ENCODE data around the gene CNTNAP2.

The CNTNAP2 gene

DNA sequence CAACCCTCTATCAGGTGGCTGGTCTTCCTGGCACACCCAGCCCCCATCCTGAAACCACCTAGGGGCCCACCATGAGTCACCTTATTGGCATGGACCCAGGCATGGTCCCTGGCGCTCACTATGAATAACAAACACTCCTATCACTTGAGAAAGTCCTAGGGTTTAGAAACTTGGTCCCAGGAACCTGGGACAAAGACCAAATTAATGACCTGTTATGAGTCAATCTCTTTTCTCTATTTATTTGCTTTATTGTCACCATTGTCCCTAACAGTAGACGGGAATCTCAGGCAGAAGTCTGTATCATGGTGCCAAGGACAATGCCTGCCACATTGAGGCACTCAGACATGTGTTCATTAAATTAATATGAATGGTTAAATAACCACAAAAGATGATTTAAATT lies 1874.3 kb downstream of the CNTNAP2 start:
- DNase-seq: no peak

DNA sequence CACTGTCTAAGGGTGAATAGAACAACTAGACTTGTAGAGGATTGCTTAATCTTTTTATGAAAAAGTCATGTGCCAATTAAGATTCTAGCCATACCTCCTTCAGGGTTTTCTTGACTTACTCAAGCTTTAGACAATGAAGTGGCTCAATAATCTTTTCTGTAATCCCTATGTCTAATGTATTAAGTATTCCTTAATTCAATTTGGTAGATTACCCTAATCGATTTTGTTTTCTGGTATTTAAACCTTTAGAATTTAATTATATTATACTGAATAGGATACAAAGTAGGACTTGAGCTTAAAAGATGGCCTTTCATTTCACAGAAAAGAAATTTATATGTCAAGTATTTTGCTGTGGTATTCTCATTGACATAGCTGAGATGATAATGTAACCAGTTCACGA lies 1876.1 kb downstream of the CNTNAP2 start:
- DNase-seq: no peak

DNA sequence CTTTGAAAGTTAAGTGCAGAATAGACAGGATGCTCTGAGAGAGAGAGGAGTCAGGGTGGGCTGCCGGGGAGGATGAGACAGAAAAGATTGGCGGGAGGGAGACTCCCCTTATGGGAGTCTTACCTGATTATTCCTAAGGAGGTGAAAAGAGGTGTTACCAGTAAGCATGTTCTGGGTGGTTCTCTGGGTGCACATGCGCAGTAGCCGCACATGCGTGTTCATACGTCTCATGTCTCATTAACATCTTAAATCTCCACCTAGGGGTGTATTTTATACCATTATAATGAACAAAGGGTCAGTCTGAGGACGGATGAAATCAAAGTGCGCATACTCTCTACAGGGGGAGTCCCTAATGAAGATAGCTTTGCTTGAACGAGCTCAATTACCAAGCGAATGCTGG lies 1881.0 kb downstream of the CNTNAP2 start:
- no peak for DNase-seq

DNA sequence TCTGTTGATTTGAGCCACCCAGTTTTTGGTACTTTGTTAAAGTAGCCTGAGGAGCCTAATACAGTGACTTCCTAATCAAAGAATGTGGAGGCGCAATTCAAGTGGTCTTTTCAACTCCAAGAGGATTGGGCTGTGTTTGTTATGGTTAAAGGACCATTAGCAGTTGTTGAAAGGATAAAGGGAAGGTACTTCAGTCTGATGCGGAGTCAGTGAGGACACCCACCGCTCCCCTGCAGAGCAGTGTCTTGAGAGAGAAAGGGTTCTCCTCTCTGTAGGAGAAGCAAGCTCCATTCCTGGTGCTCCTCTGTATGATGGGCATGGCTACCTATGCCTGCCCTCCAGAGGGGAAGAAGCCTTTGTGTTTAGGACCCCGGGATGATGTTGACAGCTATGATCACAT lies 1883.4 kb downstream of the CNTNAP2 start:
- no peak for DNase-seq

DNA sequence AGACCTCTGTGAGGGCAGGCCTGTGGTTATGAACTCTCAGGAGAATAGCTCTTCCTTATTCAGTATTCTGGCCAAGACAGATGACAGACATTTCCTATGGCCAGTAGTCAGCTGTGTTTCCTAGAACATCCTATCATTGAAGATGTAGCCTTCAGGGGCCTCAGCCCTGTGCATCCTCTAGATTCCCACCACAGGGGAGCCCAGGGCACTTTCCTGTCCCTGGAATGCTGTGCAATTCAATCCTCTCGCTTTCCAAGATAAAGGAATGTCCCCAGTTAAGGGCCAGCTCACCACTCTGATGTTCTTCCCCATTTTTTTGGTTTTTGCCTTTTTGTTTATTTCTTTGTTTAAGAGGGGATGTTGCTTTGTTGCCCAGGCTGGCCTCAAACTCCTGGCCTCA lies 1895.2 kb downstream of the CNTNAP2 start:
- DNase-seq: no peak

DNA sequence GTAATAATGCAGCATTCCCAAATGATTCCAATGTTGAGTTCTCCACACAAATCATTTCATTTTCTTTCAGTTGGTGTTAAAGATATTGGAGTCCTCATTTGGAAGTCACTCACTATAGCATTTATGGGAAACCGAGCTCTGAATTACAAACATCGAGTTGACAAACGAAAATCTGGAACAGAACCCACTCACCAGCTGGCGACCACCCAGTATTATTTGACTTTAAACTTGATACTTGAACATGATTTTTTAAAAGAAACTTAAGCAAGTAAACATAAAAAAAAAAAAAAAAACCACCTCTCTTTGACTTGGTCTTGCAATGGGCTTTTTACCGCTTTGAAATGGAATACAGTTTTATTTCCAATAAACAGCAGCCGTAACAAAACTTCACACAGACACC lies 1897.4 kb downstream of the CNTNAP2 start:
- no peak for DNase-seq

DNA sequence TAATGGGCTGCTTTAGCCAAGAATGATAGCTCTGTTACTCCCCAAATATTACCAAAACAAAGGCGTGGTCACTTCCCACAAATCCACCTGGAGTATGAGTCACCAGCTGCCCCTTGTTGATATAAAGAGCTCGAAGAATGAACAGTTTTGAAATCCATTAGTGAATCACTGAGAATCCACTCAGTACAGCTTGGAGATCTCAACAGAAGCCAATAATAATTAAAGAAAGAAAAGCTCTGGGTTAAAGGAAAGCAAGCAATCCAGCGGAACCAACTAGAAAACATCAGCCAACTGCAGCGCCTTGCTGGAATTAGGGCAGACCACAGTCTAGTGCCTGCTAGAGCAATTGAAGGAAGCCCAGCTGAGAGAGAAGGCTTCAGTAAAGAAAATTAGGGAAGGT lies 1897.9 kb downstream of the CNTNAP2 start:
- no peak for DNase-seq

DNA sequence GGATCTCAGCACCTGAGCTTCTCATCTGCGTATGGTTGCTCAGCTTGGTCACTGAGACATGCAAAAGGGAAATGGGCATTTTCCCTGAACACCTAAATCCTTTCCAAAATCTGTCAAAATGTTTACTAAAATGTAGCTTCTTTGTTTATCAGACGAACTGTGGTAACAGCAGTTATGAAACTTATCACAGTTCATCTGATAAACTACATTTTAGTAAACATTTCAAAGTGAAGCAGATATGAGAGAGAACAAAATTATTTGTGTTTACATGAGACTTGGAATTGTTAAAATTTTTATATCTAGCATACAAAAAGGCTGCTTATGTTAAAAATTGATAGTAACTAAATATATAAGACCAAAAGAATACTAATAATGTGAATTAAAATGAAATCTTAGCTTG lies 1900.5 kb downstream of the CNTNAP2 start:
- DNase-seq: no peak

DNA sequence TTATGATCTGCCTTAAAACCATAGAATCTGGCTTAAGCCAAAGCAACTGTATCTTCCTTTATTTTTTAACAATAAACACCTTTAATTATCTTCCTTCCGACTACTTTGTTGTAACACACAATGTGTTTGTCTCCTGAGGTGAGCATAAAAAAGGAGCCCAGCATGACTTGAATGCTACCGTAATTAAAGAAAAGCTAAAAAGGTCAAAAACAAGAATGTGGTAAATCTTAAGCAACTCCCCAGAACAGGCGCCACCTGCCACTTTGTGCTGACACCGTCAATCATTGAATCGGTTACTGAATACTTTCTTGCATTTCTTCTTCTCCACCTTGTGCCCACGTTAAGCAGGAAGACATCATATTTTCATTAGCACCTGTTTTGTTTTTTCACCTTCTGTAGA lies 1904.1 kb downstream of the CNTNAP2 start:
- no peak for DNase-seq

DNA sequence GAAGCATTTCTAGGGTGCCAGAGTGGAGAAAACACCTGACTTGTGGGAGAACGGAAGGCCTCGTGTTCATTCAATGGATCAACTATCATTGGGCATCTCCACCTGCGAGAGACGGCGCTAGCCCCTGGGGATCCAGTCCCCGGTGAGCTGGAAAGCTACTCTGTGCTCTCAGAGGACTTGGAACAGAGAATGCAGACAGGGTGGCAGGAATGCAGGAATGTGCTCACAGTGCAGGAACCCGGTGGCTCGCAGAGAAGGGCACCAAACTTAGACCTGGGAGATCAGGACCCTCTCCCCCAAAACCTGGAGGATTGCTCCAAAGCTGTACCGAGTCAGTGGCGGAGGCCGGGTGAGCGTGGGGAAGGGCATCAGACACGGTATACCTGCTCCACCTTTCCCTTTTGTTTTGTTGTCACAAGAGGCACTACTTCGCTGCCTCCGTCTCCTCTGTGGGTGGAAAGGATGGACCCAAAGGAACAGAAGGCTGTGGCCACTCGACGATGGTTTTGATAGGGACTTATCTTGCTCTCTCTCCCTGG lies 1905.0 kb downstream of the CNTNAP2 start:
- no peak for DNase-seq

DNA sequence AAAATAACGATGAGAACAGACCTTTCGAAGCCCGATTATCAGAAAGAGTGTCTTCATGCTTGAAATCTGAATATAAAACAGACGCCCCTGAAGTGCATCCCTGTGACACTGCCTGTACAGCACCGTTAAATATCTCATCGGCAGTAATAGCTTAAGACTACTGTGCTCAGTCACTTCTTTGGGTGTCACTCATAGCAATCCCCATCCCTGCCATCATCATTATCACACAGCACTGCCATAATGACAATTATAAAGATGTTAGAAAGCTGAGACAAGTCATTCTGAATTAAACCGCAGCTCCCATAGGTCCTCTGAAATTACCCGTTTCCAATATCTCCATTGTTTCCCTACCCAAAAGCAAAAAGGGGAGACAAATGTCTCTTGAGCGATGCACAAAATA lies 1906.2 kb downstream of the CNTNAP2 start:
- no peak for DNase-seq

DNA sequence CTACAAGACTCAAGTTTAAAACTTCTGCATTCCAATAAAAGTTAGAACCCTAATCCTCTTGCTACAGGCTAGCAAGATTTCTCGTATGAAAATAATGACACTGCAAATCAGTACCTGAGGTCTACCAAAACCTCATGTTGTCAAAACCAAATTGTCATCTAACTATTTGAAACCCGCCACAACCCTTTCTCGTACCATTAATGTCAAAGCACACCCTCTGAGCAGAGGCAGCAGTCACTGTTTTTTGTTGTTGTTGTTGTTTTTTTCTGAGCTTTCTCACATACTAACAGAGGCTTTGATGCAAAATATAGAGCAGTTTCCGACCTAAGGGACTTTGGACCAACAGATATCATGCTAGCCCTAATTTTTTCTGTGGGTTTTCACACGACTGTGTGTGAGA lies 1910.1 kb downstream of the CNTNAP2 start:
- DNase-seq: no peak

DNA sequence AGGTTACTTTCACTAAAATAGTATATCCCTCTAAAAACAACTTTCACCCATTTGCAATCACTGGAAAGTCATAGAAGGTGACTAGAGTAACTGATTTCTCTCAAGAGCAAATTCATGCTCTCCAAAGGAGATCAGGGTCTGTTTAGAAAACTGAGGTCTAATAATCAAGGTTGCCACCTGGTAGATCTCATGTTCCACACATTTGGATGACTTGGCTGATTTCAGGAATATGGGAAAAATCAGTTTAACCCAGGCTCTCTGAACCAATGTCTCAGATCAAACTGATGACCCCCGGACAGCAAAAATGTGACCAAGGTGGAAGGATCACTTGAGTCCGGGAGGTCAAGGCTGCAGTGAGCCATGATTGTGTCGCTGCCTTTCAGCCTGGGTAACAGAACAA lies 1911.6 kb downstream of the CNTNAP2 start:
- DNase-seq: no peak

DNA sequence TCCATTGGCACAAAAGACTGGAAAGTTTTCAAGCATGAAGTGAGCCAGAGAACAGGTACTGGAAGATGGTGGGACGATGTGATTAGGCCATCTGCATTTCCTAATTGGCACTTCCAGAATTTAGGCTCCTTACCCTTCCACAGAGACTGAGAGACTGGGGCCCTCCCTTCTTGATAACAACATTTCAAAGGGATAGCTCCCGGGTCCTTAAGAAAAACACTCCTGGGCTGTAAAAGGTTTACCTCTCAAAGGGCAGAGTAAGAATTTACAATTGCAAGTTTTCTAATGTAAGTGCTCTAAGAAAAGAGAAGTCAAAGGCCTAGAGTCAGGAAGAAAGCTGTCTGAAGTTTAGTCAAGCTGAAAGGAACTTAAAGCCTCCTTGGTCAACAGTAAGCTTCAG lies 1914.4 kb downstream of the CNTNAP2 start:
- no peak for DNase-seq

DNA sequence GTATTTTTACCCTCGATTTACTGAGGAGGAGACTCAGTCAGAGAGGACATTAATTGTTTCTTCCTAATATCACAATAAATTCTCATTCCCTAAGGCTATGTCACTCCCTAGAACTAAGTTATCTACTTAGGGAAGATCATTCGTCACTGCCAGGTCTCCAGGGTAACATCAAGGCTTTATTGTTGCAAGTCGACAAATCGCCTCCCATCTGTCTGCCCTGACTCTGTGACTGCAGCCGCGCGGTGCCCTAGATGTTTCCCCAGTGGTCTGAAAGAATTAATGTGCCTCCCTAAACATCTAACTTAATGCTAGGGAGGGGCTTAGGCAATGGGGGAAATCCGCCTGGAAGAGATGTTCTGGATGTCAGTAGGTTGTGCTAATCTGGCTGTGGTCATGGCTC lies 1915.2 kb downstream of the CNTNAP2 start:
- no peak for DNase-seq

DNA sequence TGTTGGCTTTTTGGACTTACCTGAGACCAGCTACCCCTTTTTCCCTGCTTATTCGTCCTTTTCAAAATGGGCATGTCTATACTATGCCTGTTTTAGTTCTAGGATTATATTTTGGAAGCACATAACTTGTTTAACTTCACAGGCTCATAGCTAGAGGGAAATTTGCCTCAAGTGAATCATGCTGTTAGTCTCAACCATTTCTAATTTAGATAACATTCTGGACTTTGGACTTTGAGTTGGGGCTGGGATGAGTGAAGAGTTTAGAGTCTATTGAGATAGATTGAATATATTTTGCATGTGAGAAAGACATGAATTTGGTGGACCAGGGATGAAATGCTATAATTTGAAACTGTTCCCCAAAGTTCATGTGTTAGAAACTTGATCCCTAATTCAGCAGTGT lies 1919.3 kb downstream of the CNTNAP2 start:
- DNase-seq: no peak

DNA sequence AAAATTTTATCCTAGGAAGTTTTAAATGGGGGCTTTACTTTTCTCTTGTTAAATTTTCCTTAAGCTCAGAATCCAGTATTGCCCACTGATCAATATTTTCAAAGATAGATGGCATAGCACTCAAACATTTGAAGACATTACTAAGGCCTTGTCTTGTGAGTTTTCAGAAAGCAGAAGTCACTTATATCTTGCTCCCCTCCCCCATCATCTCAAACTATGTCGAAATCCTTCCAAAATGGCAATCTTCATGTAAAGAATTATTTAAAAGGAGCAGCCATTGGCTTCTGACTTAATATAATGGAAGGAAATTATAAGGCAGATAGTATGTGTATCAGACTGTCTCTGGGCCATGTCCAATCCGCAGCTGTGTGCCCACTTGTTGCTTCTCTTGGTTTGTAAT lies 1920.4 kb downstream of the CNTNAP2 start:
- no peak for DNase-seq

DNA sequence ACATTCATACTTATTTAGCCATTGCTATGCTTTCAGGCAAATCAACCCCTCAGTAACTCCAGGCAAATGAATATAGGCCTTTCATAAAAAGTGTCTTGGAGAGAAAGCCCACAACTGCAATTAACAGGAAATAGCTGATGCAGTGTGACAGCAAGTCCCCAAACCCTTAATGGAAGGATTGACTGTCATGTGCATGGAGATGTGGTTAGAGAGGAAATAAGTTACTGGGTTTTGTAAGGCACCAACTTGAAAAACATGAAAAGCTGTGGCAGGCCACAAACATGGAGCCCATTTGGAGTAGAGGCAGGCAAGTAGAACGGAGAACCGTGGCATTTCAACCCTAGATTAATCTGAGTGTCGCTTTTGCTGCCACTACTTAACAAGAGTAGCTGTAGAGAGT lies 1924.6 kb downstream of the CNTNAP2 start:
- DNase-seq: no peak

DNA sequence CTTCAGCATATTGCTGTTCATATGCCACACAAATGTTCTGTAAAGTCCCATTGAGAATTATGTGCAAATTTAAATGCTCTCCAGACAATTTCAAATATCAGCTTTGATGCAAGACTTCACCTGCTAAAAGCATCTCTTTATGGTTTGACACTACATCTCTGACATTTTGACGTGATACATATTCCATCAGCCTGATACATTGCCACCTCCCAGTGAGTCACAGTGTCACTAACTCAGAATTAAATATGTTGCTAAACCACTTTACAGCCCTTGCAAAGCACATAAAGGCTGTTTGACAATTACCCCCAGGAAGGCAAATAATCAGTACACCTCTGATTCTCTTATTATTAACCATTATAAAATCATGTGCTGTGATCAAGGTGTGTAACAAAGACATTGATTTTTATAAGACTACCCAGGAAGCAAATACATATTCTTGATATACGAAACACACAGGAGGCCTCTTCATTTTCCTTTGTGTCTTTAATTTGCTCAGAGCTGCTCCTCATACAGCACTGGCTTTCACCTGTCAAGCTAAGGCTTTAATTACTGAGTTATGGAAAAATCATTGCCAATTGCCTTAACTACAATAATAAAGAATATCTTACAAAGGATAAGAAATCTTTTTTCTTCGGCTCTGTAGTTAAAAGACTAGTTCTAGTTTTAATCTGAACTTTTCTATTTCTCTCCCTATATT lies 1926.5 kb downstream of the CNTNAP2 start:
- no peak for DNase-seq

DNA sequence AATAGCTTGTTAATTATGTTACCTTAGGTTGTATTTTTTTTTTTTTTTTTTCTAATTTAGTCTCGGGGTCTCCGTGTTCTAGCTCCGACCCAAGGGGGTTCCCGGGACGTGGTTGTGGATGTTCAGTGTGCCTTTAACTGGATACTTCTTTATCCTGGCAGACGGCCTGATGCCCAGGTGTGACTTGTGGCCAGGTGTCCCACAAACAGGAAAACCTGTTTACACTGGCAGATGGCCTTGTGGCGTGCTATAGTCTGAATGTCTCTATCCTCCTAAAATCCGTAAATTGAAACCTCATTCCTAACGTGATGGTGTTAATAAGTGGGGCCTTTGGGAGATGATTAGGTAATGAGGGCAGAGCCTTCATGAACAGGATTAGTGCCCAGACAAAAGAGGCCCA lies 1927.6 kb downstream of the CNTNAP2 start:
- DNase-seq: no peak

DNA sequence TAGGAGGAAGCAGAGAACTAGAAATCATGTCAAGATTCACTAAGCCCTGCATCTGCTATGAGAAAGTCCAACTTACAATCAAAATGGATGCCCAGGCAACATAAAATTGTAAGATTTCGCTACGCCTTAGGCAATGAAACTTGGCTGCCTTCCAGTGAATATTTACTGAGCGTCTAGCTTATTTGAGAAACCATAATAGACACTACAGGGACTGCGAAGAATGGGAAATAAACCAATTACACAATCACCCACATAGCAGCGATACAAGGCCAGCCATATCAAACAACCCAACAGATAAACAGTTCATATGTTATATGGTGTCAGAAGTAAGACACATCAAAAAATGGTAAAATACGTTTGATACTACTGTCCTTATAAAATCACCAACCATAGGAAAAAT lies 1928.9 kb downstream of the CNTNAP2 start:
- no peak for DNase-seq

DNA sequence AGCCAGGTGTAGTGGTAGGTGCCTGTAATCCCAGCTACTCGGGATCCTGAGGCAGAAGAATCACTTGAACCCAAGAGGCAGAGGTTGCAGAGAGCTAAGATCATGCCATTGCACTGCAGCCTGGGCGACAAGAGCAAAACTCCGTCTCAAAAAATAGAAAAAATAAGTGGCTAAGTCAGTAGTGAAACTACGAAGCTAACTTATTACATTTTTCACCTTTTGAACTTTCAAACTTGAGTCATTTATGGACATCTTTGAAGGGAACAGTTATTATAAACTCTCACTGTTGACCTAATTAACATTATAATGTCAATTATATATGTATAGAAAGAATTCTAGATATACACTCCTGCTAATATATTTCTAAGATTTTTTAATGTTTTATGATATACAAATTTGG lies 1932.5 kb downstream of the CNTNAP2 start:
- no peak for DNase-seq

DNA sequence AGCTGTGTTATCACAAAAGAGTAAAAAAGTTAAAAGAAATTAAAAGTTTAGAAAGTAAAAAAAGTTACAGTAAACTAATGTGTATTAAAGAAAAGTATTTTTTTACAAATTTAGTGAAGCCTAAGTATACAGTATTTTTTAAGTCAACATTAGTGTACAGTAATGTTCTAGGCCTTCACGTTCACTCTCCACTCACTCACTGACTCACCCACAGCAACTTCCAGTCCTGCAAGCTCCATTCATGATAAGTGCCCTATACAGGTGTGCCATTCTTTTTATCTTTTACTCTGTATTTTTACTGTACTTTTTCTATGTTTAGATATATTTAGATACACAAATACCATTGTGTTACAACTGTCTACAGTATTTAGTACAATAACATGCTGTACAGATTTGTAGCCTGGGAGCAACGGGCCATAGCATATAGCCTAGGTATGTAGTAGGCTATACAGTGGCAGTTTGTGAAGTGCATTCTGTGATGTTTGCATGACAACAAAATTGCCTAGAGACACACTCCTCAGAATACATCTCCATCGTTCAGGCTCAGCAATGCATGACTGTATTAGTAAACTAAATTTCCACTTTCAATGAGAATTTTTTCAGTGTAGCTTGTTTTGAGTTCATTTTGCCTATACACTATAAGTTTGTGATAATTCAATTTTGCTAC lies 1934.0 kb downstream of the CNTNAP2 start:
- no peak for DNase-seq

DNA sequence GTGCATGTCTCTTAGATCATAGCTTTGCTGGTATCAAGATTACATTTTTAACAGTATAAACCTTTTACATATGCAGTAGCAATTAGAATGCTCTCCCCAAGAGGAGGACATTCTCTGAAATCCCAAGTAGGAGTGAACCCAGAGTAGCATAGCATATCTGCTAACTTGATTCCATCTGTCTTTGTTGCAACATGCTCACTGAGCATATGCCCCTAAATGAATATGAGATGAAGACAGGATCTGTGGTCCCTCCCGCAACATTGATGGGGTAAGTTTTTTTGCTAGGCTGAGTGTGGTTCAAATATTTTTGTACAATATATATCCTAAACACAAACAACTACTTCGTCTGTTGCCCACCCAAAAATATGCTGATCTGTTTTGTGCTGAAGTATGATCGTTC lies 1939.8 kb downstream of the CNTNAP2 start:
- DNase-seq: no peak

DNA sequence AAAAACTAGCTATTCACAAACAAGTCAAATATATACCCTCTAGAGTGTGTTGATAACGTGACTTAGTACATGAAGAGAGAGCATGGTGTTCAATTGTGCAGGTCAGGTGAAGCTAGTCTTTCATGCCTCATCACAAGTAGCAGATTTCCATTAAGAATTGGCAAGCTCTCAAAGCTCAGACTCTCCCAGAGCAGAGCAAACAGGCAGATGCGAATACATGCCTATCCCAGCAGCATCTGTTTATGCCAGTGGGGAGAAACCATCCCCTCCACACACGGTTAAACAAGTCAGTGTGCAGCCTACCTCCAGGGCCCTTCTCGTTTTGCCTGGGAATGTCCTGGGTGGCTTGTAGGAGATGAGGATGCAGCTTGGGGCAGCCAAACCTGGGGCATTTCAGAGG lies 1941.5 kb downstream of the CNTNAP2 start:
- DNase-seq: no peak

All from fibroblast of skin of scalp (primary cell).